ENCODE measurements around the gene PACRG.

PACRG gene

DNA sequence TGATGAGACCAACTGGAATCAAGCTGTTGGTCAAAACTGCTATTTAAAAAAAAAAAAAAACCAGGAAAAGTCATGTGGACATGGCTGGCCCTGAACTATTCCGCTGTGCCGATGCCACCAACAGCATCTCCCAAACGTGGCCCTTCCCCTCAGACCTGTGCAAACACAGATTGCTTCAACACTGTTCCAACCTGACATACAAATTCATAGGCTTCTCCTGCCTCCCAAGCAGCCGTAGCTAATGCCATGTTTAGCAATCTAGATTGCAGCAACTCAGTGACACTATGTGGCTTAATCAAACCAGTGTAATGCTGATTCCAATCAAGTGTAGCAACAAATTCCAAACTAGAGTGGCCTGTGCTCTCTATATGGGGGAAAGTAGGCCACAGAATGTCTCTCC is 16.4 kb upstream of the PACRG start:
- DNase-seq, result no peak

DNA sequence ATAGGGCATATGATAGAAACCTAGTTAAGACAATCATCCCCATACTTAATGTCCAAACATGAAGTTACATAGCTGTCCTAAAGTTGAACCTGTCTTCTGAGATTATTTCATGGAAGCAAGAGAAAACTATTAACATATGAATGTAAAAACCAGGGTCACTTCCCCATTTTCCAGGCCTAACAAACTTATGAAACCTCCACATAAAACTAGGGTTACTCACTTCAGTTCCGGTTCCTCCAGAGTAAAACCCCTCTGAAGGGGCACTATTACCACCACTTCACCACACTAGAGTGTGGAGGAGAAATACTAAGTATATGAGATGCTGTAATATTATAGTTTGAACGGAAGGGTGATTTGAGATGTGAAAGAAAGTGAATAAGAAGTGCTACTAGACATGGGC is 15.1 kb upstream of the PACRG start:
- no peak for DNase-seq

DNA sequence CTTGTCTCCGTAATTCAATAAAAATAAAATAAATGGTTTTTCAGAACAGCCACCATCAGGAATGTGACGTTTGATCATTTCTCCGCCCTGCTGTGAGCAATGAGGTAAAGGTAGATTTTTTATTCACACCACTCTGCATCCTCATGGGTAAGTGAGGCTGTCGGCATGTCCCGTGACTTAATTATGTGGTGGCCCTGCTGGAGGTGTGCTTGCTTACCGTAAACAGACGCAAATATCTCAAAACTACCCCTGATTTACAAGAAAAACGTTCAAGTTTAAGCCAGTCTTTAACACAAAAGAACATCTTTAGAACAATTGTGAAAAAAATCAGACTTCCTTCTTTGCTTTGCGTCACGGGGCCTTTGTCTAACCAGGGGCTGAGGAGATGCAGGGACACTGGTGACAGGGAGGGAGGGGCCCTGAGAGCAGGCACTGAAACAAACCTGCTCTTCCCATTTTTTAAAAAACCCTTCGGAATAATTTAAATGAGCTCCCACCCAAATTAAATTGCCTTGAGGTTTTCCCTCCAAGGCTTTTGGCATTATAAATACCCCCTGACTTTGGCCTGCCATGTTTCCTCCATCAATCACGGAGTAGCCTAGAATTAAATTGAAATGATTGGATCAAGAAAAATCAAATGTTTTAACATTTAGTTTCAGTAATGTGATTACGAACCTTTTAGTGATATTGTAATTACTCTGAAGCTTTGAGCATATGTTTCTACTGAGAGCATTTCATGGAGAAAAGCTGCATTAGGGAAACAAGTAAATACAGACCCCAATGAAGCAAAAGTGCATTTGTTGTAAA is 13.6 kb upstream of the PACRG start:
- DNase-seq, result no peak

DNA sequence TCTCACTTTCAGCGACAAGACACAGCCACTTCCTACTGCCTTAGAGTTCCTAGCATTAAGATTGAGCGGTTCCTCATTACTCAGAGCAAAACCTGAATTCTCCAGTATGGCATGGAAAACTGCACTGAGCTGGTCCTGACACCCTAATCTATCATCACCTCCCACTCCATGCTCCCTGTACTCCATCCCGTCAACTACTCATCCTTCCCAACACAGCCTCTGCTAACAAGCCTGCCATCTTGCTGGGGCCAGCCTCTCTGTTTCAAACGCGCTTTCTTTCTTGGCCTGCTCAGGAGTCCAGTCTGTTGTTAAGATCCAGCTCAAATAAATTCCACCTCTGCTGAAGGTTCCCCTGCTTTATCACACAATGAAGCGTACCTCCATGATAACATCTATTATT is 12.2 kb upstream of the PACRG start:
- no peak for DNase-seq

DNA sequence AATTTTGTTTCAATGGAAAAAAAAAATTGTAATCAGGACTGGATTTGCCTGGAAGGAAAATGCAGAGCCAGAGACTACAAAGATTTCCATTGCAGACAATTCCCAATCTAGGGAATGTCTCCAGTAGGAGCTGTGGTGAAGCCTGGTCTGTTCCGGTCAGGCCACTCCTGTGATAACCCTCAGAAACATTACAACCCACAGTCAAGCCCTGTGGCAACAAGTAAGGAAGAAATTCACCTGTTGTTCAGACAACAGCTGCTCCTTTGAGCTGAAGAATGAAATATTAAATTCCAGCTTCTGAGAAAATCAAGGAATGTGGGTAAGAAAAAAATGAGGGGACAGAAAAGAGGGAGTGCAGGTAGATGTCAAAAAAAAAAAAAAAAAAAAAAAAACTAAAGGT is 8.2 kb upstream of the PACRG start:
- no peak for DNase-seq

DNA sequence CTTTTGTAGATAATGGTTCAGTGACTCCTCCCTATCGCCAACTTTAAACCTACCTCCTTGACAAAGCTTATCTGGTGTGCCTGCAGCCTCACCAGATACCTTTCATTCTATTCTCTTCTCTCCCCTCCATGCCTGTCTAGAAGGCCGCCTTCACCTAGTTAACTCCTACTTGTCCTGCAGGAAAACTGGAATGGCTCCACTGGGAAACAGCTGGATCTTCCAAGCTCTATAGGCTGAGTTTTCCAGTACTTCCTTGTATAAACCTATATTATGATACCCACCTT is 6.4 kb upstream of the PACRG start:
- no peak for DNase-seq

DNA sequence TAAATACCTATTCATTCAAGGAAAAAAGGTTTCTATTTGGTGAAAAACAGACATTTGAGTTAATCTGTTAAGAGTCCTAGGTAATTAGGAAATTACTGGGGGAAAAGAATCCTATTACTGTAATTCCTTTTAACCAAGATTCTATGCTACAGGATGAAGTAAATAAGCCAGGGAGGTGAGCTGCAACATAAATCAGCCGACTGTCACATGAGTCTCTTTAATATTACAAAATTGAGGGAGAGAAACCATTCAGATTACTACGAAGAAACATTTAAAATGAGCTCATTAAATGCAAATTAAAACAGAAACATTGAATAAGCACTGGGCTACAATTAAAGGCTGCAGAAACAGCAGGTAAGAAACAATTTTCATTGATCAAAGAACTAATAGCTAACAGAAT is 5.5 kb upstream of the PACRG start:
- no peak for DNase-seq

DNA sequence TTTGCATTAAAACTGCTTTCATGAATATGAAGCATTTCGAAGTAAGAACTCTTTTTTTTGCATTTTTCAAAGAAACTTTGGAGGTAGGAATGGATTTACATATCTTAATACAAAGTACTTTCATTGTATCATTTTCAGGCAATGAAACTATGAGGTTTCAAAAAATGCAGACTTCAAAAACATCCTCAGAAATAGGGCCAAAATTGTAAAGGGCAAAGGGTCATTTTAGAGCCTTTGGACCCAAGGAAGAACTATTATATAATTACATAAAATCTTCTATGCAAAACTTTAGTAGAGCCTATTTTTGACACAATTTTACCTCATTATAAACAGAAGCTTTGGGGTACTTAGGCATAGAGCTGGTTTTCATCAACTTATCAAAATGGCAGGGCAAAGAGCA is 5.1 kb upstream of the PACRG start:
- no peak for DNase-seq

DNA sequence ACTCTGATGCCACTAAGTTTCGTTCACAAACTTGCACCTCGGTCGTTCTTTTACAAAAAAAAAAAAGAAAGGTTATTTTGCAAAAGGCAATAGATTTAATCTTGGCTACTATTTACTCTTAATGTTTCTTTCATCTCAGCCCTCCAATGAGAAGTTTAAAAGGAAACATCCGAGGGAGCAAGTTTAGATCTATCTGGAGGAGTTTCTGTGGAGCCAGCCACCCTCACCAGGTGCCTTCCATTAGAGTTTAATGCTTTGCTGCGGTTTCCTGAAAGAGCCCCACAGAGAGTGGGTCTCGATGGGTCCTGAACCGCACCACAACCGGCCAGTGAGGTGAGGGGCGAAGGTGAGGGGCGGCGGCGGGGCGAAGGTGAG is 840 bp upstream of the PACRG start:
- DNase-seq, result no peak

DNA sequence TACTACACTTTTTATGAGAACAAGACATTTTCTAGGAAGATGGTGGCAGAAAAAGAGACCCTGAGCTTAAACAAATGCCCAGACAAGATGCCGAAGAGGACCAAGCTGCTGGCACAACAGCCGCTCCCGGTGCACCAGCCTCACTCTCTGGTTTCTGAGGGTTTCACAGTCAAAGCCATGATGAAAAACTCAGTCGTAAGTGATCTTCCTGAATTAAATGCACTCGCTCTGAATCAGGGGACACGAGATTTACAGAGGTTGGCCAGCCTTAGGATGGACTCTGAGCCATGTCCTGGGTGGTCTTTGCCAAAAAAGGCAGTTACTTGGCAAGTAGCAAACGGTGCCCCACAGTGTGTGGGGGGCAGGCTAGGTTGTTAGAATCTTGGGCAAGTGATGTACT is 423 bp downstream of the PACRG start:
- no peak for DNase-seq

DNA sequence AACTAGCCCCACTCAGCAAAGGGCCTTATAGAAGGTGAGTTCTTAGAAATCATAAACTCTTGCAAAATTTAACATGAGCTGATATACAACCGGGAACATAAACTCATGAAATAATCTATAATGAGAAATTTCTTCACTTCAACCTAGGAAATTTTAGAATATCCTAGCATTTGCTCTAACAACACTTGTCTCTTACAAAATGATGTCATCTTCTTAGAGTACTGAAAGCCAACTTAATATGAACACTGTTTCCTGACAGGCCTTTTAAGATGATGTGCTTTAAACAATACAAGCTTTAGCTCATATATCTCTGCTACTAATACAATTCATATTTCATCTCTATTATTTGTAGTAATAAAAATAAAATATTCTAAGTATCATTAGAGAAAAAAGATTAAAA is 932 bp downstream of the PACRG start:
- DNase-seq, result no peak

DNA sequence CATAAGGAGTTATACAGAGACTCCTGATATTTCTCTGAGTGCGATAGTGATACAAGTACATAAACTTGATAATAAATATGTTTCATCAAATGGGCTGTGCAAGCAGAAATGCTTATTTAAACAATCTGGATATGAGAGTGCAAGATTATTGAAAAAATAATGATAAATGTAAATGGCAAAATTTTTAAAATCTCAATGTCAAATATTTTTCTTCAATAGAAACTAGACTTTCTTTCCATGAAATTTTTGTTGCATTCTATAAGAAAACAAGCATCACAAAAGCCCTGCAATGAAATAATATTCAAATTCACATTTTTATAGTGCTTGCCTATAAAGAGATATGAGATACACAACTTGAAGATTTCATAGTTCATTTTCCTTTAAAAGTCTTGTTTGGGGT is 2.7 kb downstream of the PACRG start:
- DNase-seq, result no peak

DNA sequence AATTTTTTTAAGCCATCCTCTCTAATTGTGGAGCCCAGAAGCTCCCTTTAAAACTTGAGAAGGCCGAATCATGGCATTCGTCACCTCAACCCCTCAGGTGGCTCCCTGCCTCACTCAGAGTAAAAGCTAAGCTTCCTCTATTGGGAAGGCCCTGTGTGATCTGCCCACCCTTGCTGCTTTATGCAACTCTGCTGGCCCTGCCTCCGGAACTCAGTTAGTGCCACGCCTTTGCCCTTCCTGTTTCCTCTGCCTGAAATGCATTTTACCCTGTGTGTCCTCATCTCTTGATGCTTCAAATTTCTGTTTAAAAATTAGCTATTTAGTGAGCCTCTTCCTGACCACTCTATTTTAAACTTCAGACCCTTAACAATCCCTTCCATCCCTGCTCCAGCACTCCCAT is 5.7 kb downstream of the PACRG start:
- DNase-seq, result no peak

DNA sequence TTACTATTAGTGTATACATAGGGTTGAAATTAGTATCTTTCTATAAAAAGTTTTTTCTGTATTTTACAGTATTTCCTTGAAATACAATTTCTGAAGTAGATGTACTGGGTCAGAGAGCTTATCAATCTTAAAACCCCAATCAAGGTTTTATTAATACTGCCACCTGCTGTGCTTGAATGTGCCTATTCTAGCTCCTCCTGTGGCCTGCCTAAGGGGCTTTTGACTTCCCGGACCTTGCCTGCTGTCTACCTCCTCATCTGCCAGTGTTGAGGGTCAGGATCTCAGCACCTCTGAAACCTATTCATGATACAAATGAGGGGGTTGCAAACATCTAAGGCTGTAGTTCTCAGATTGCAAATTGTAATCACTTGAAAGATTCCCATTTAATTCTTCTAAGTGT is 9.2 kb downstream of the PACRG start:
- no peak for DNase-seq

DNA sequence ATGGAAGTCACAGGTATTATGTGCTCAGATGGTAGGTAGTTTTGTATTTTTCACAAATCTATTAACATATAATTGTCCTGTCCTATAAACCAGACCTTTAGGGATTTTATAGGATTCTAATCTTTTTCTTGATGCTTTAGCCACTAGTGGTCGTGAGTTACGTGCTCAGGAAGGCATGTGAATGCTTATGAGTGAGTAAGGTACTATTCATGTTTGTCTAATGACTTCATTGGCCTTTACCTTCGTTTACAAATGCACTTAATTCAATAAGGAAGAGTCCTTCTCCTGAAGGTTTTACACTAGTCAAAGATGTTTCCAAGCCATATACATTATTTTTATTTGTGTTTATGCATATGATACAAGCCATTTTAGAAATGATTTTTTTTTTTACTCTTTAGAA is 23.0 kb downstream of the PACRG start:
- no peak for DNase-seq

DNA sequence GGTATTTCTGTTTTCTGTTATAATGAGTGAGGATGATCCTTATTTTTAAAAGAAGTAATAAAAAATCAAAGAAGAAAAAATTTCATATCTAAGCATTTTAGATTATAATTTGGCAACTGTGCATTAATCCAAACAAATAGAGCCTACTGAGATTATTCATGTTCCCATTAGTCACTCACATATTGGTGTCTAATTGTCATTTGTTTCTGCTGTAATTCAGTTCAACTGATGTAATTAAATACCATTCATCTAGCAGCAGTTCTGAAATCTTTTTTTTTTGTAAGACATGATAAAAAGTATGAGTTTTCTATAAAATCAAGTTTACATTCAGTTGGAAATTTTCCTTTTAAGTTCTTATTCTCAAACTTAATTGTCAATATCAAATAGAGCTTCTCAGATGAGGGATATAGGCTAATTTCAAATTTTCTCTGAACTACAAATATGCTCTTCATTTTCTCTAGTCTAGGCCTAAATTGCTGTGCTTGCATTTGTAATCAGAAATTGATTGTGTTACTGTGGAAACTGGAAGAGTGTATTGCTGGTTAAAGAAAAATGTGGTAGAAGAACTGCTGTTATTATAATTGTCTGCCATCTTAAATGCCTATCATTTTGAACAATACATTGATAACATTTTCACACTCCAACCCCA is 23.6 kb downstream of the PACRG start:
- DNase-seq, result no peak

DNA sequence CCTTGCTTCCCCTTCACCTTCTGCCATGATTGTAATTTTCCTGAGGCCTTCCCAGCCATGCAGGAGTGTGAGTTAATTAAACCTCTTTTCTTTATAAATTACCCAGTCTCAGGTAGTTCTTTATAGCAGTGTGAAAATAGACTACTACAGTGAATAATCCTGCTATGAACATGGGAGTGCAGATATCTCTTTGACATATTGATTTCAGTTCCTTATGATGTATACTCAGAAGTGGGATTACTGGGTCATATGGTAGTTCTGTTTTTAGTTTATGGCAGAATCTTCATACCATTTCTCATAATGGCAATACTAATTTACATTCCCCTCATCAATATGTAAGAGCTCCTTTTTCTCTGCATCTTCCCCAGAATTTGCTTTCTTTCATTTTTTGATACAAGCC is 26.0 kb downstream of the PACRG start:
- no peak for DNase-seq

DNA sequence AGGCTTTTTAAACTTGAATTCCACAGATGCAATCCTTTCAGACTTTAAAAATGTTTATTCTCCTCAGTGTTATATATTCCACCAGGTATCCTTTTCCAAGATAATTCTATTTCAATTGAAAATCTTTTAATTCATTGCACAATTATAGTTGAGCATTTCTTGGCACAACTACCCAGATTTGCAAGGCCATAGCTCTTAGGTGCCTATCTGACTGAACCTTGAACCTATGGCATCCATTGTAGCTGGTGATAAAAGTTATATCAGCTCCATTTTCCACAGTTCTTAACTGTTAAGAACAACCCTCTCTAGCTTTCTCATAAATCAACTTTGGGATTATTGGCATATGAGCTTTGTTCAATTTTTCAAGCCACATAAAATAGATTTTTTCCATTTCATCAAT is 42.4 kb downstream of the PACRG start:
- no peak for DNase-seq

DNA sequence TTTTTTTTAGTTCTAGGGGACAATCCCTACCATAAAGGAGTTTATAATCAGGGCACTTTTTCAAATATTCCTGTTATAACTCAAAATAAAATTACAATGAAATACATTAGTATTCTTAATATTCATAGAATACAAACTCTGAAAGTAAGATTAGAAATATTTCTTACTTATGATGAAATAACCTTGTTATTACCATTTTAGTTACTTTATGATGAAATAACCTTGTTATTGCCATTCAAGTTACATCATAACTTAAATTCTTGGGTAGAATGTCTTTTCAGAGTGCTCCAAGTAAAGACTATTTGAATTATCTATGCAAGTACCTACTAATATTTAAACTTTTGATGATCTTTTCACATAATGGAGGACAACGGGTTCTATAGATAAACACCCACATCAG is 43.2 kb downstream of the PACRG start:
- DNase-seq, result no peak

DNA sequence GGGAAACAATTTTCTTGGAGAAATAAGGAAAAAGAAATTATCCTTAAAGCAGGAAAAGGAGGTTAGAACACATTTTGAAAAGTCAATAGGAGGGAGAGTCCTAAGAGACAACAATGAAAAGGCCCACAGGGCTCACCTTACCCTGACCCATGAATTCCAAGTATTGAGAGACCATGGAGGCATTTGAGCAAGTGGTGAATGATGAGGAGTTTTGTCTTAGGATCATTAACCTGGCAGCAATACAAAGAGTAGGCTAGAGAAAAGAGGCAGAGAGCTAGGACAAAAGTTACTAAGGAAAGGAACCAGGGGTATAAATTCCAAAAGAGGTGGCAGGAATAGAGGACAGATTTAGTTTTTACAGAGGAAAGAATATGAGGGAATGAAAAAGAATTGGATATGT is 44.7 kb downstream of the PACRG start:
- DNase-seq, result no peak

DNA sequence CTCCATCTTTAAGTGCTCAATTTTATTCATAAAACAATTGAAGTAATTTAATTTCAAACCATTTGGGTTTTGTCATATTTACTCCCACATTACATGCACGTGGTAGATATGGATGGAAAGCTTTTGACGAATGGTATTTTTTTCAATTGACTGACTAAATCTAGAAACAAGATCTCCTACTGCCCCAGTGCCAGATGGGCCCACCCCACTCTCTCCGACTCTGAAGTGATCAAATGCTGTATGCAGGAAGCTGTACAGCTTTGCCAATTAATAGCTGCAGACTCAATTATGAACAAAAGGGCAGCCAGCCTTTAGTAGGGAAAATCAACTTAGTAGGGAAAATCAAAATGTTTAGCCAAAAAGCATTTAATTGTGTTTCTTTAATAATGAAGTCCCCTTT is 46.2 kb downstream of the PACRG start:
- no peak for DNase-seq

DNA sequence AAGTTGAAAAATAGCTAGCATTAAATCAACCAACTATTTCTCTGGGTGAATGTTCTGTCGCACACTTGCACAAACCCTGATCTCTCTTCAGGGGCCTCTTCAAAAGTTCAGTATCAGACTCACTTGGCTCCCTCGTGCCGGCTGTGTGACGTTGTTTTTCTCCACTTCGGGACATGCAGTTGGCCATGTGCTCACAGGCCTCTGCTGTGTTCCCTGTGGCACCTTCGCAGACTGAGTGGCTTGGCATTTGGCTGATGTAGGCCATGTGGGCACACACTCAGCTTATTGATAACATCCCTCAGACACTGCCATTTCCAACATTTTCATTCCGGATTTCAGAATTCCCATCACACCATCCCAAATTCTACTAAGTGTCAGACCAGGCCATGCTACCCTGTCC is 49.3 kb downstream of the PACRG start:
- DNase-seq, result no peak

DNA sequence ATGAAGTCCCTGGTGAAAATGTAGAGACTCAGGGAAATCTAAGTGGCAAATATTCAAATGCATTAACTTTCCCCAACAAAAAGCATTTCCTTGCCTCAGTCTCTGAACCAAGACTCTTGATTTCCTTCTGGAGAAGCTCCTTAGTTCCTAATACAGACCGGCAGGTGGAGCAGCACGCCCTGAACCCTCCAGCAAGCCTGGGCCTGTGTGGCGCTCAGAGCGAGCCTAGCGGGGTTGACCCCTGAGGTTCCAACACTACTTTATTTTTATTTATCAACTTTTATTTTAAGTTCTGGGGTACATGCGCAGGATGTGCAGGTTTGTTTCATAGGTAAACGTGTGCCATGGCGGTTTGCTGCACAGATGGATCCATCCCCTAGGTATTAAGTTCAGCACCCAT is 50.8 kb downstream of the PACRG start:
- DNase-seq, result no peak

DNA sequence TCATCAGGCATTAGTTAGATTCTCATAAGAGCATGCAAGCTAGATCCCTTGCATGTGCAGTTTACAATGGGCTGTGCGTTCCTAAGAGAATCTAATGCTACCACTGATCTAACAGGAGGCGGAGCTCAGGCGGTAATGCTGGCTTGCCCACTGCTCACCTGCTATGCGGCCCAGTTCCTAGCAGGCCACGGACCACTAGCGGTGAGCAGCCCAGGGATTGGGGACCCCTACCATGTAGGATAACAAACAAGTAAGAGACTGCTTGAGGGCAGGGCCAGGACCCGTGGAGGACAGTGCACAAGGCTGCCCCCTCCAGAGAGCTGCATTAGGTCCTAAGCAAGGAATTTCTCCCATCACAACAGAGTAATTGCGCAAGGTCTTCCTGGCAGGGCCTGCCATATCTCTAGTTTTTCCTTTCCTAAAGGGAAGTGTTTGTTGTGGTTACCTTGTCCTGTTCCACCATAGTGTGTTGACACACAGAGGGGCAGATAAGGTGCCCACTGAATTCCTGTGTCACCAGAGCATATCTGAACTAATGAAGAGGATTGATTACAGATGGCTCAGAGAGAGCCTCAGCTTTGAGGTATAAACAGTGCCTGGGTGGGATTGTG is 58.0 kb downstream of the PACRG start:
- DNase-seq, result no peak

Data from NCI-H510A treated with DMSO at 0.1 percent for 48 hours (cell line).